ENCODE measurements around the gene VMP1. TPM values are rescaled to one million over a fixed set of nuclear protein-coding genes. Genes with fewer than 3 reads are reported as not detected.
"Not testable (repeated sequence)": the region's sequence is repeated elsewhere in the genome, so short reads cannot be mapped to it uniquely, and the experiment has no call there.

VMP1 gene
- total RNA-seq, 2 donors from 2014 or later = 175 to 203 TPM

DNA sequence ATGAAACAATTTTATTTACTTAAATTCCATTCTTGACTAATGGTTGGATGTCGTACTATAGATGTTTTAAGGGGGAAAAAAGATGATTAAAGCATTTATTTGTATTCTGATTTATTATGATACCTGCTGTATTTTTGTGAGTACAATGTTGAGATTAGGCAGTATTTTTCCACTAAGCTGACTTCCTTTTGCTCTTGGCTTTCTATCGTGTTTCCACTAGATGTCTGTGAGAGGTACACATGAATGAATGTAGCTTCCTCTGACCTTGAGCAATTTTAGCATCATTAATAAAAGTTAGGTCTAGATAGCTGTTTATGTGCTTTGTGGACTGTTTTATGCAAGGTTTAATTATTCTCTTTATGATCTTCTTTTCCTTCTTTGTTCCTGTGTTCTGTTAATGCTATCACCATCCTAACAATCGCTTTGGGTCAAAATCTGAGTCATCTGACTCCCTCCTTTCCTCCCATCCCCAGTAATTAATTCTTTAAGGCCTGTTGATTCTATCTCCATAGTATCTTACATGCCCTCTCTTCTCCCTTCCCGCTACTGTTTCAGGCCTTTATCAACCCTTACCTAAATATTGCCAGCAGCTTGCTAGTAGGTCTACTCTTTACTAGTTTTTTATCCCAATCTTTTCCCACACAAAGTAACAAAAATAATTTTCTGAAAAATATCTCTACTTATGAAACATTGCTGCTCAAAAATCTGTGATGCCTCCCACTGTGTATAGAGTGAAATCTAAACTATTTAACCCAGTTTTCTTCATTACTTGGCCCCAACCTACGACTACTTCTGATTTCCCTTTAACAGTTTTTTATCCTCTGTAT lies 76.0 kb downstream of the VMP1 start:
- no peak for DNase-seq (ENCODE audit: low spot score)
- Histone ChIP-seq H3K4me3 (no peak overlapping the region), H3K27me3 (replicated peaks; ENCODE audit: insufficient read depth) (no peaks in the 10 kb centered on the region), H3K4me1 (replicated peaks) (peaks cover 12% of the 10 kb centered on the region), H3K36me3 (no peaks in the 10 kb centered on the region), H3K9me3 (no peaks in the 10 kb centered on the region), H3K27ac (peak overlapping the region; percentile 62 to 86)
- intact Hi-C loops (cut with DNase I) = no loop called here
- 51% methylated on average over 5 of the region's 5 CpGs for WGBS
- TF ChIP-seq POLR2AphosphoS5 (IDR thresholded peaks at IDR 0.05) (no peak), POLR2A (IDR thresholded peaks at IDR 0.05) (no peak)
- TF ChIP-seq, protein P1, sequence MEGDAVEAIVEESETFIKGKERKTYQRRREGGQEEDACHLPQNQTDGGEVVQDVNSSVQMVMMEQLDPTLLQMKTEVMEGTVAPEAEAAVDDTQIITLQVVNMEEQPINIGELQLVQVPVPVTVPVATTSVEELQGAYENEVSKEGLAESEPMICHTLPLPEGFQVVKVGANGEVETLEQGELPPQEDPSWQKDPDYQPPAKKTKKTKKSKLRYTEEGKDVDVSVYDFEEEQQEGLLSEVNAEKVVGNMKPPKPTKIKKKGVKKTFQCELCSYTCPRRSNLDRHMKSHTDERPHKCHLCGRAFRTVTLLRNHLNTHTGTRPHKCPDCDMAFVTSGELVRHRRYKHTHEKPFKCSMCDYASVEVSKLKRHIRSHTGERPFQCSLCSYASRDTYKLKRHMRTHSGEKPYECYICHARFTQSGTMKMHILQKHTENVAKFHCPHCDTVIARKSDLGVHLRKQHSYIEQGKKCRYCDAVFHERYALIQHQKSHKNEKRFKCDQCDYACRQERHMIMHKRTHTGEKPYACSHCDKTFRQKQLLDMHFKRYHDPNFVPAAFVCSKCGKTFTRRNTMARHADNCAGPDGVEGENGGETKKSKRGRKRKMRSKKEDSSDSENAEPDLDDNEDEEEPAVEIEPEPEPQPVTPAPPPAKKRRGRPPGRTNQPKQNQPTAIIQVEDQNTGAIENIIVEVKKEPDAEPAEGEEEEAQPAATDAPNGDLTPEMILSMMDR (IDR thresholded peaks at IDR 0.05) = no peak

DNA sequence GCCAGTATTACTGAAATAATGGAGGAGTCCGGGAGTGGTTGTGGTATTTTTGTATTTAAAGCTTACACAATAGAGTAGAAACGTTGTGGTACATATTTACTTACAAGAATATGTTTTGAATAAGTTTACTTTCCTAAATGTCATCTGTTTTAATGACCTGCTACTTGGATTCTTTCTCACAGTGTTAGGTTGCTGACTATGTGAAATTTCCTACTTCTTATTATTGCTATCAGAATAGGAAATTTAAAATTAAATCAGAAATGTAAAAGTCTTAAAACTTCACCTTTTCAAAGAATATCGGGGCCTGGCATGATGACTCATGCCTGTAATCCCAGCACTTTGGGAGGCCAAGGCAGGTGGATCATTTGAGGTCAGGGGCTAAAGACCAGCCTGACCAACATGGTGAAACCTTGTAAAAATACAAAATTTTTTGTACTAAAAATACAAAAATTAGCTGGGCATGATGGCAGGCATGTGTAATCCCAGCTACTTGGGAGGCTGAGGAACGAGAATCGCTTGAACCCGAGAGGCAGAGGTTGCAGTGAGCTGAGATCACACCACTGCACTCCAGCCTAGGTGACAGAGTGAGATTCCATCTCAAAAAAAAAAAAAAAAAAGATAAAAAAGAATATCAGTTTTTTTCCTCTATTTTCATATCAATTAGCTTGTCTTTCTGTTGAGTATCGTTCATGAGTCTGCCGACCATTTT lies 77.8 kb downstream of the VMP1 start:
- H3K4me3 ChIP-seq = no peak overlapping the region
- peak overlapping the region; percentile 86 to 89 for H3K27ac ChIP-seq
- H3K4me1 ChIP-seq (replicated peaks) = peaks cover 12% of the 10 kb centered on the region
- no peaks in the 10 kb centered on the region for H3K27me3 ChIP-seq (replicated peaks; ENCODE audit: insufficient read depth)
- no peaks in the 10 kb centered on the region for H3K9me3 ChIP-seq
- TF ChIP-seq, protein P1 (IDR thresholded peaks at IDR 0.05) = no peak
- TF ChIP-seq POLR2AphosphoS5 (IDR thresholded peaks at IDR 0.05) (peak; percentile 28), POLR2A (IDR thresholded peaks at IDR 0.05) (no peak)
- H3K36me3 ChIP-seq = no peaks in the 10 kb centered on the region
- 75% methylated on average over 8 of the region's 8 CpGs for WGBS
- DNase-seq (ENCODE audit: low spot score) = no peak
- intact Hi-C loops (cut with DNase I) = no loop called here

DNA sequence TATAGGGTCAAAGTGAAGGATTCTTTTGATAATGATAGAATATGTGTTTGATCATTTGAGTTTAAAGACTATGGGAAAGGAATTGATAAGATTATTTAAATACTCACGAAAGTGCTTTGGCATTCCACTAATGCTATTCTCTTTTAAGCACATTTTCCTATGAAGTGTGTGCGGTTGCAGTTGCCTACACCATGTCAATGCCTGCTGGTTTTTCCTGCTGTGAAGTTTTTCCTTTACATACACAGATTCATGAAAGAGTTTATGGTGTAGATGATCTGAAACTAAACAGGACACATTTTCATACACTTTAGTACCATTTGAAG lies 78.7 kb downstream of the VMP1 start:
- no peaks in the 10 kb centered on the region for H3K27me3 ChIP-seq (replicated peaks; ENCODE audit: insufficient read depth)
- H3K9me3 ChIP-seq = no peaks in the 10 kb centered on the region
- TF ChIP-seq, protein P1 (IDR thresholded peaks at IDR 0.05) = peak in 1 of 4 experiments; percentile 20
- no peak for TF ChIP-seq POLR2A (IDR thresholded peaks at IDR 0.05)
- no peaks in the 10 kb centered on the region for H3K36me3 ChIP-seq
- peak overlapping the region in 1 of 2 donors; percentile 6 for H3K4me3 ChIP-seq
- H3K27ac ChIP-seq = peak overlapping the region; percentile 86 to 89
- intact Hi-C loops (cut with DNase I) = no loop called here
- peaks cover 12% of the 10 kb centered on the region for H3K4me1 ChIP-seq (replicated peaks)
- DNase-seq (ENCODE audit: low spot score) = no peak
- WGBS = 25% methylated on average over 2 of the region's 2 CpGs

DNA sequence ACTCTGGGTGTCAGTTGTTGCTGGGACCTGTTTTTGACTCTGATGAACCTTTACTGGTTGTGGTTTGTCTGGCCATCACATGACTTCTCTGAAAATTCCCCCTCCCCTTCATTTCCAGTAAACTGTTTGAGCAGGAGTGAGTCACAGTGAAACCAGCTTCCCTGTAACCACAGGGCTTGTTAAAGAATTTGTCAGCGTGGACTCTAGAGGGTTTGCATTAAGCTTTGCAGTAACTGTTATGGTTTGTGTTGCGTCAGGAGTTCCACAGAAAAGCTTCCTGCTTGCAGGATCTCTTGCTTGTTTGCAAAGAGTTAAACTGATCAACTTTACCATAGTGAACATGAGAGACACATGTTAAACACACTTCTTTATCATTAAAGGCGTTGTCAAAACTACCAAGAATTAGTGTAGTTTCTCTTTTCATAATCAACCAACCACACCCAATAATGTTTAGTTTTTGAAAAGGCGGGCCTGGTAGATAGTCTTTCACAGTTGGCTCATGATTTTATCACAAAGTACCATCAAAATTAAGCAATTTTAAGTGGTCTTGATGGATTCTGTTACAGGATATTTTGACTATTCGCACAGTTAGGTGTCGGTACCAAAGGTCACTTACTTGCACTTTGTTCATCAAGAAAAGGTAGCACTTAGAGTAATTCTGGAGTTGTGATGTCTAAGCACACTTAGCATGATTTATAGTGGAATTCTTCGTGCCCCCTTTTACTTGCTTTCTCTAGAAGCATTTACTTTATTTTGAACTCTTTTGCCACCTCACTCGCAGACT lies 79.3 kb downstream of the VMP1 start:
- H3K4me3 ChIP-seq = peak overlapping the region in 1 of 2 donors; percentile 6

DNA sequence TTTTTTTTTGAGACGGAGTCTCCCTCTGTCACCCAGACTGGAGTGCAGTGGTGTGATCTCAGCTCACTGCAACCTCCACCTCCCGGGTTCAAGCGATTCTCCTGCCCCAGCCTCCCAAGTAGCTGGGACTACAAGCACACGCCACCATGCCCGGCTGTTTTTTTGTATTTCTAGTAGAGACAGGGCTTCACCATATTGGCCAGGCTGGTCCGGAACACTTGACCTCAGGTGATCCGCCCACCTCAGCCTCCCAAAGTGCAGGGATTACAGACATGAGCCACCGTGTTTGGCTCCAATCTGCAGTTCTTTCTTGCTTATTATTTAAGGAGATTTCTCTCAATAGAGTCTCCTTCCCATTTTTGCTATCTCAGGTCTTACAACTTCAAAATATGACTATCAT lies 82.4 kb downstream of the VMP1 start:
- DNase-seq (ENCODE audit: low spot score); H3K9me3 ChIP-seq; H3K4me1 ChIP-seq (replicated peaks); H3K27ac ChIP-seq; H3K36me3 ChIP-seq; H3K27me3 ChIP-seq (replicated peaks; ENCODE audit: insufficient read depth); H3K4me3 ChIP-seq; intact Hi-C loops (cut with DNase I): not testable (repeated sequence)
- 92% methylated on average over 8 of the region's 8 CpGs for WGBS

More for the DNA sequence above, 79.3 kb downstream of the VMP1 start:
- H3K4me1 ChIP-seq (replicated peaks) = peaks cover 12% of the 10 kb centered on the region
- H3K27me3 ChIP-seq (replicated peaks; ENCODE audit: insufficient read depth) = no peaks in the 10 kb centered on the region
- no peaks in the 10 kb centered on the region for H3K9me3 ChIP-seq
- no peaks in the 10 kb centered on the region for H3K36me3 ChIP-seq
- 10% methylated on average over 8 of the region's 8 CpGs for WGBS
- TF ChIP-seq, protein P1 (IDR thresholded peaks at IDR 0.05) = peak in 1 of 4 experiments; percentile 13
- TF ChIP-seq POLR2AphosphoS5 (IDR thresholded peaks at IDR 0.05) (peak; percentile 99), POLR2A (IDR thresholded peaks at IDR 0.05) (peak; percentile 53)
- intact Hi-C loops (cut with DNase I) = no loop called here
- H3K27ac ChIP-seq = peak overlapping the region; percentile 86 to 89
- peak; percentile 90 for DNase-seq (ENCODE audit: low spot score)

DNA sequence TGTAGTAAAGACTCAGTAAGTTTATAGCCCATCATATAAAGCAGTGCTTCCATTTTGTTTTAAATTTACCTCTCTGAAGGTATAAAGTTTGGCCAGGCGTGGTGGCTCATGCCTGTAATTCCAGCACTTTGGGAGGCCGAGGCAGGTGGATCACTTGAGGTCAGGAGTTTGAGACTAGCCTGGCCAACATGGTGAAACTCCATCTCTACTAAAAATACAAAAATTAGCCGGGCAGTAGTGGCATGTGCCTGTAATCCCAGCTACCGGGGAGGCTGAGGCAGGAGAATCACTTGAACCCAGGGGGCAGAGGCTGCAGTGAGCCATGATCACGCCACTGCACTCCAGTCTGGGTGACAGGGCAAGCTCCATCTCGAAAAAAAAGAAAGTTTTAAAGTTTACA lies 83.0 kb downstream of the VMP1 start:
- H3K4me1 ChIP-seq (replicated peaks); intact Hi-C loops (cut with DNase I); H3K9me3 ChIP-seq; H3K4me3 ChIP-seq; H3K27me3 ChIP-seq (replicated peaks; ENCODE audit: insufficient read depth); DNase-seq (ENCODE audit: low spot score); H3K36me3 ChIP-seq: not testable (repeated sequence)
- WGBS = 95% methylated on average over 6 of the region's 6 CpGs
- H3K27ac ChIP-seq = peak overlapping the region in 1 of 2 donors; percentile 17
